Measurements from ENCODE around the gene EFNA4.

The EFNA4 gene

DNA sequence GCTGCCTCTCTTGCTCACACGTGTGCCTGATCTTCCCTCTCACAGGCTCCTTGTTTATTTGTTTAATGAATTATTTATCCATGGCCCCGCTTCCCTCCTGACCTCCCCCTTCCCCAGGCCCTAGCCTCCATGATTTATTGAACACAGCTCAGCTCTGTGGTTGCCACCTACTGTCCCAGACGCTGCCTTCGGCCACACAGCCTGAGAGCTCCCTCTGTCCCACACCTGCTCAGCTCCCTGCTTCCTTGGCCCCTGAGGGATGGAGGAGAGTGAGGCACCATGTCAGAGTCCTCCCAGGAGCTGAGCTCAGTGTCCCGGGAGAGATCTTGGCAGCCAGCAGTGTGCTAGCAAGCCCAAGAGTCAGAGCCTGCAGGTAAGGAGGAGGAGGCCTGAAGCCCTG is 12.0 kb downstream of the EFNA4 start:
- no peak for DNase-seq

DNA sequence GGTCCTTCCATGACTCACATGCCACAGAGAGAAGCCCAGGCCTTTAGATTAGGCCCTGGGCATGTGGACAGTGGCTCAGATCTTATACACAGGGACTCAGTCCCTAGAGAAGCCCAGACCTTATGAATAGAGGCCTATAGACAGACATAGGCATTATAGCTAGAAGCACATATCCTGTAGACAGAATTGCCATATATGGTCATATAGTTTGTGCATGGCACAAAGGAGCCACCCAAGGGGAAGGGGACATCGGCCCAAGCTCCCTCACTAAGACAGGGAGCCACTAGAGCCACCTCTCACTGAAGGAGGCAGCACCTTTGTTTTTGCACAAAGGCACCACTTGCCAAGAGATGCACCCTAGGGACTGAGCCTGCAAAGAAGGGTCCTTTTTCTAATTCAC is 12.8 kb downstream of the EFNA4 start:
- no peak for DNase-seq

DNA sequence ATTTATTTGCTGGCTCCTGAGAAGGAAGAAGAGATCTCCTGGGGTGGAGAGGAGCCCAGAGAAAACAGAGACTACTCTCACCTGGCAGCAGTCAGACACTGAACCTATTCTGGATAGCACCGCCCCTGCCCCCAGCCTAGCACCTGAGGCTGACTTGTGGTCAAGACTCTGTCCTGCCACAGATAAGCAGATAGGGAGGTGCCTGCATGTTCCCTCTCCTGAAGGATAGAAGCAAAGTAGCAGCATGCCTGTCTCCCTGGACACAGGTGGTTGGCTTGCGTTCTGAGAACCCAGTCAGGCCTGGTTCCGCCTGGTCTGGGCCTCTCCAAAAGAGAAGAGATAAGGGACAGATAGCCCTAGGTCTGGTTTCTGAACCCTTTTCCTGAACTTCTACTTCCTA is 13.8 kb downstream of the EFNA4 start:
- no peak for DNase-seq

DNA sequence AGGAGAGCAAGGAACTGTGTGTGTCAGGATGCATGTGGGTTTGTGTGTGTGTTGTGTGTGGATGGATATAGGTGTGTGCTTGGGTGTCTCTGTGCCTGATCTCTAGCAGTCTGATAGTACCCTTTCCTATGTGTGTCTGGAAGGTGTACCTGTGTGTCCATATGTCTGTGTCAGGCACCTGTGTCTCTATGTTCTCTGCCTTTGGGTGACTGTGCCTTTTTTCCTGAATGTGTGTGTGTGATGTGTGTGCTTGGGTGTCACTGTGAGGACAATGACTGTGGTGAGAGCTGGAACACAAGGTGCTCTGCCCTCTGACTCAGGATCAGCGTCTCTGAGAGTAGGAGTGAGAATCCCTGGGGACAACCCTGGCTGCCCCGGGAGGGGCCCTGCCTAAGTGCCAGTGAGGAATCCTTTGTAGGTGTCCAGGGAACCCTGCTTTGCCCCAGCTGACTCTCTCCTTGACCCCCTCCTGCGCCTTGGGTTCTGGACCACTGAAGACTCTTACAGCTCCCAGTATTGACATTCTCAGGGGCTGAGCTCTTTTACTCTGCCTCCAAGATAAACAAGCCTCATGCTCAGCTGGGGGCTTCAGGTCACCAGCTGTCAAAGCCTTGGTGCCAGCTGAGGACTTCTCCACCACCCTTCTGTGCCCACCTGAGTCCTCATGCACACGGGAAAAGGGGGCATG is 14.4 kb downstream of the EFNA4 start:
- no peak for DNase-seq

- DNase-seq: peak; percentile 63
Observed at GRCh38 chr1:155078469-155079209, 15.1 kb downstream of the EFNA4 start, which contains the start of gene EFNA3. Gene EFNA3 (plus strand): TSS chr1:155078837. CDS start chr1:155078942, 105 bp downstream.

DNA sequence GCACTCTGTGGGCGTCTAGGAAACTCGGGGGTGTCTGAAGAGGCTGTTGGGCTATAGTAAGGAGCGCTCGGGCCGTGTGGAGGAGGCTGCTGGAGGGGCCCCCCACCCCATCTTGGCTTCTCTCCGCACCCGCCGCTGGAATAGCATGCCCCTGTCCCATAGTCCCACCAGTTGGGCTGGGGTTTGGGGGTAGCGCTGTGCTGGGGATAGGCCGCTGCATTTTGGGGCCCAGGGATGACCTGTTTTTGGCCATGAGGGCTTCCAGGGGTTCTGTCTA is 15.6 kb downstream of the EFNA4 start:
- no peak for DNase-seq

GRCh38 chr1:155079487-155080311 is 16.2 kb downstream of the EFNA4 start:
- no peak for DNase-seq

DNA sequence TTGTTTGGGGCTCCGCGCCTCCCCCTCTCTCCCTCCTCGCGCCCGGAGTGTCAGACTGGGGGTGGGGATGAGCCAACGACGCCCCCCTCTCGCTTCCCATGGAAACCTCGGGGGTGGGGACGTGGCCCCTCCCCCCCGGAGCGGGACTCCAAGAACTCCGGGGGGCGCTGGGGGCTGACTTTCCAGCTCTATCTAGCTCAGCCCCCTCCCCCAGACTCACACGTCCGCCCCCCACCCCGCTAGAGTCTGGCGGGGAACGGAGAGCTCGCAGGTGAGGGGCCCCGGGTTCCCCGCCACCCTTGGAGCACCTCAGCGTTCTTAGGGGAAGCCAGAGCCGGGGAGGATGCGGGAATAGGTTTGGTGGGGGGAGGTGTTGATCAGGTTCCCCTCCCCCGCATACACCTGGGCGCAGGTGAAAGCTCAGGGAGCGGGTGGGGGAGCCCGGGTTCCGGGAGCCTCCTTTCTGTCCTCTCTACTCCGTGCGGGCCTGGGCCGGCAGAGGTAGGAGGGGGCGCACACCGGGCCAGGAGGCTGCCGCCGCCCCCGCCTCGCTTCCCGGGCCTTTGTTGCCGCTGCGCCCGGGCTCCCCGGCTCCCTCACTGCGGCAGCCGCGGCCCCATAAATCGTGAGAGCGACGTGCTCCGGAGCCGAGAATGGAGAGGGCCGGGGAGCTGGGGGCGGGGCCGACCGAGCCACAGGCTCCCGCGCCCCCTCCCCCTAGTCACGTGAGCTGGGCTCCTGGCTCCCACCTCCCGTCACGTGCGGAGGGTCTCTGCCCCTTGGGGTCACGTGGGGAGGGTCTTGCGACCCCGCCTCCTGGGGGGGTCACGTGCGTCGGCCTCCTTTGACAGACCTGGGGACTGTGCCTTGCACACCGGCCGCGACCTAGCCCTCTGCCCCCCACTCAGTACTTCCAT is 17.0 kb downstream of the EFNA4 start:
- DNase-seq: no peak

- no peak for DNase-seq
Observed at GRCh38 chr1:155081472-155082300, 18.1 kb downstream of the EFNA4 start.

DNA sequence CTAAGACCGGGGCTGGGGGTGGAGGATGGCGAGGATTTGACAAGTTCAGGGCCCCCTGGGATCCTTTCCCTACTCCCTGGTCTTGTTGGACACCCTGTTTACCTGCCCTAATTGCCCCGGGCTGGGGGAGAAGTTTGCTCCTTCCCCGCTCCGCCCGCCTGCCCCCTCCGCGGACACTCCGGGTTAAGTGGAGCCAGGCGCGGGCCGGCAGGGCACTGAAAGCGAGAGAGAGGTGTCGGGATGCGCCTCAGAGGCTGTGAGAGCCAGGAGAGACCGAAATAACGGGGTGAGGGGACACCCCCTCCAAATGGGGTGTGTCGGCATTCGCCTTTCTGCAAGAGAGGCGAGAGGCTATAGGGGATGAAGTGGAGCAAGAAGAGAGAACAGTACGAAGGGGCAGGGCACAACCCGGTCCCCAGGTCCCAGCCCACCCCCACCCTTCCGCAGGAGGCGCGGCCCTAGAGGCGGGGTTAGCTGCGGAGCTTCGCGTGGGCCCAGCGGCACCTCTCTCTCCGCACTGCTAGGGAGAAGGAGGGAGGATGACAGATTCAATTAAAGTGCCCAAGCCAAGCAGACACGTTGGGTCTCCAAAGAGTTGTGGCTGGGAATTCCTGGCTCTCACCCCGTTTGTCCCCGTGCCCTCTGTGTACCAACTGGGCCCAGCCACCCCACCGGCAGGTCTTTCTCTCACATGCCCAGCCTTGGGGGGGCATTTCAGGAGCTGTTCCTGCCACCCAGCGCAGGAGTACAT is 18.9 kb downstream of the EFNA4 start:
- DNase-seq: no peak

- no peak for DNase-seq
Observed at GRCh38 chr1:155083052-155083541, 19.6 kb downstream of the EFNA4 start.

DNA sequence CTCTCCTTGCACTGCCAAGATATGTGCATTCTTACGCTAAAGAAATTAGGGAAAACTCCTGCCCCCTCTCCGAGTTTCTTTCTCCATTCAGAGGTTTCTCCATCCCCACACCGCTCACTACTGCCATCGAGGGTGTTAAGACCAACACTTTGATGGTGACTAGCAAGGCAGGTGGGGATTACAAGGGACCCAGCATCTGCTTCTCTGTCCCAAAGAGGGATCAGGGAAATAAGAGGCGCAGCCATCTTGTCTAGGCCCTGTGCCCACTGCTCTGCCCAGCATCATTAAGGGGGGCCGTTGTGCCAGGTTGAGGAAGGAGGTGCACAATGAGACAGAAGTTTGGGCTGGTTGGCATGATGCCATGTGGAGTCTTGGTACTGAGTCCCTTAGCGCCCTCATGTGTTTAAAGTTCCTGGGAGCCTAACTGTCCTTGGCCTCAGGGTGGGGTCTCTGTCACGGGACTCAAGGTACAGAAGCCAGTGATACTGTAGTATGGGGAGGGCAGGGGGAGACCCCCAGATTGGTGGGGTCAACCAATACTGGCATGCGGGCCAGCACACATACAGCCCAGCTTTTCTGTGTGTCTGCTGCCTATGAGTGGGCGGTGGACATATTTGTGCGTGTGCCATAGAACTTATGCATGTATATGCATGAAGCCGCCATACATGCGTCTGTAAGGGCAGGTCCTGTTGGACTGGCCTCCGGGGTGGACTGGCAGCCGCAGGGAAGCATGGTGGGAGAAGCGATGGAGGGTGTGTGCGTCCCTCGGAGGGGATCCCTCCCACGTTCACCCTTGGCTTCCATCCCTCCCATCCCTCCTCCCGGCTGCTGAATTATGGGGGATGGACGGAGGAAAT is 20.6 kb downstream of the EFNA4 start:
- peak; percentile 42 for DNase-seq

GRCh38 chr1:155084722-155085503 is 21.4 kb downstream of the EFNA4 start:
- DNase-seq: peak; percentile 93

GRCh38 chr1:155085504-155086127 is 22.1 kb downstream of the EFNA4 start:
- peak; percentile 41 for DNase-seq

DNA sequence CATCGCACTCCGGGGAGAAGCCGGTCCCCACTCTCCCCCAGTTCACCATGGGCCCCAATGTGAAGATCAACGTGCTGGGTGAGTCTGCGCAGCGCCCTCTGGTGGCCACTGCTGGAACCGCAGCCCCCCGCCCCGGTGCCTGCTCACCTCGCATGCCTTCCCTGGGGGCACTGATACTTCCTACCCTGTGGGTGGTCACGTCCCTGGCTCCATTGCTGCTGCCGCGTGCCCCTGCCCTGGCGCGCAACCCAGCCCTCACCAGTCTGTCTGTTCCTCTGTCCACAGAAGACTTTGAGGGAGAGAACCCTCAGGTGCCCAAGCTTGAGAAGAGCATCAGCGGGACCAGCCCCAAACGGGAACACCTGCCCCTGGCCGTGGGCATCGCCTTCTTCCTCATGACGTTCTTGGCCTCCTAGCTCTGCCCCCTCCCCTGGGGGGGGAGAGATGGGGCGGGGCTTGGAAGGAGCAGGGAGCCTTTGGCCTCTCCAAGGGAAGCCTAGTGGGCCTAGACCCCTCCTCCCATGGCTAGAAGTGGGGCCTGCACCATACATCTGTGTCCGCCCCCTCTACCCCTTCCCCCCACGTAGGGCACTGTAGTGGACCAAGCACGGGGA is 22.7 kb downstream of the EFNA4 start:
- DNase-seq: peak; percentile 39

DNA sequence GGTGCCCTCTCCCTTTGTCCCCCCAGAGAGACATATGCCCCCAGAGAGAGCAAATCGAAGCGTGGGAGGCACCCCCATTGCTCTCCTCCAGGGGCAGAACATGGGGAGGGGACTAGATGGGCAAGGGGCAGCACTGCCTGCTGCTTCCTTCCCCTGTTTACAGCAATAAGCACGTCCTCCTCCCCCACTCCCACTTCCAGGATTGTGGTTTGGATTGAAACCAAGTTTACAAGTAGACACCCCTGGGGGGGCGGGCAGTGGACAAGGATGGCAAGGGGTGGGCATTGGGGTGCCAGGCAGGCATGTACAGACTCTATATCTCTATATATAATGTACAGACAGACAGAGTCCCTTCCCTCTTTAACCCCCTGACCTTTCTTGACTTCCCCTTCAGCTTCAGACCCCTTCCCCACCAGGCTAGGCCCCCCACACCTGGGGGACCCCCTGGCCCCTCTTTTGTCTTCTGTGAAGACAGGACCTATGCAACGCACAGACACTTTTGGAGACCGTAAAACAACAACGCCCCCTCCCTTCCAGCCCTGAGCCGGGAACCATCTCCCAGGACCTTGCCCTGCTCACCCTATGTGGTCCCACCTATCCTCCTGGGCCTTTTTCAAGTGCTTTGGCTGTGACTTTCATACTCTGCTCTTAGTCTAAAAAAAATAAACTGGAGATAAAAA is 23.5 kb downstream of the EFNA4 start:
- DNase-seq: no peak

Measured in fibroblast of skin of right biceps (primary cell).